ENCODE results near the gene NMT1.

Gene NMT1

DNA sequence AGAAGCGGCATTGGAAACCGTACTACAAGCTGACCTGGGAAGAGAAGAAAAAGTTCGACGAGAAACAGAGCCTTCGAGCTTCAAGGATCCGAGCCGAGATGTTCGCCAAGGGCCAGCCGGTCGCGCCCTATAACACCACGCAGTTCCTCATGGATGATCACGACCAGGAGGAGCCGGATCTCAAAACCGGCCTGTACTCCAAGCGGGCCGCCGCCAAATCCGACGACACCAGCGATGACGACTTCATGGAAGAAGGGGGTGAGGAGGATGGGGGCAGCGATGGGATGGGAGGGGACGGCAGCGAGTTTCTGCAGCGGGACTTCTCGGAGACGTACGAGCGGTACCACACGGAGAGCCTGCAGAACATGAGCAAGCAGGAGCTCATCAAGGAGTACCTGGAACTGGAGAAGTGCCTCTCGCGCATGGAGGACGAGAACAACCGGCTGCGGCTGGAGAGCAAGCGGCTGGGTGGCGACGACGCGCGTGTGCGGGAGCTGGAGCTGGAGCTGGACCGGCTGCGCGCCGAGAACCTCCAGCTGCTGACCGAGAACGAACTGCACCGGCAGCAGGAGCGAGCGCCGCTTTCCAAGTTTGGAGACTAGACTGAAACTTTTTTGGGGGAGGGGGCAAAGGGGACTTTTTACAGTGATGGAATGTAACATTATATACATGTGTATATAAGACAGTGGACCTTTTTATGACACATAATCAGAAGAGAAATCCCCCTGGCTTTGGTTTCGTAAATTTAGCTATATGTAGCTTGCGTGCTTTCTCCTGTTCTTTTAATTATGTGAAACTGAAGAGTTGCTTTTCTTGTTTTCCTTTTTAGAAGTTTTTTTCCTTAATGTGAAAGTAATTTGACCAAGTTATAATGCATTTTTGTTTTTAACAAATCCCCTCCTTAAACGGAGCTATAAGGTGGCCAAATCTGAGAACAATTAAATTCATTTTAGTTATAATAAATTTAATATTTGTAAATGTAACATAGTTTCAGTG lies 88.8 kb downstream of the NMT1 start:
- peak; percentile 71 for DNase-seq (ENCODE audit: low read depth, low spot score)

DNA sequence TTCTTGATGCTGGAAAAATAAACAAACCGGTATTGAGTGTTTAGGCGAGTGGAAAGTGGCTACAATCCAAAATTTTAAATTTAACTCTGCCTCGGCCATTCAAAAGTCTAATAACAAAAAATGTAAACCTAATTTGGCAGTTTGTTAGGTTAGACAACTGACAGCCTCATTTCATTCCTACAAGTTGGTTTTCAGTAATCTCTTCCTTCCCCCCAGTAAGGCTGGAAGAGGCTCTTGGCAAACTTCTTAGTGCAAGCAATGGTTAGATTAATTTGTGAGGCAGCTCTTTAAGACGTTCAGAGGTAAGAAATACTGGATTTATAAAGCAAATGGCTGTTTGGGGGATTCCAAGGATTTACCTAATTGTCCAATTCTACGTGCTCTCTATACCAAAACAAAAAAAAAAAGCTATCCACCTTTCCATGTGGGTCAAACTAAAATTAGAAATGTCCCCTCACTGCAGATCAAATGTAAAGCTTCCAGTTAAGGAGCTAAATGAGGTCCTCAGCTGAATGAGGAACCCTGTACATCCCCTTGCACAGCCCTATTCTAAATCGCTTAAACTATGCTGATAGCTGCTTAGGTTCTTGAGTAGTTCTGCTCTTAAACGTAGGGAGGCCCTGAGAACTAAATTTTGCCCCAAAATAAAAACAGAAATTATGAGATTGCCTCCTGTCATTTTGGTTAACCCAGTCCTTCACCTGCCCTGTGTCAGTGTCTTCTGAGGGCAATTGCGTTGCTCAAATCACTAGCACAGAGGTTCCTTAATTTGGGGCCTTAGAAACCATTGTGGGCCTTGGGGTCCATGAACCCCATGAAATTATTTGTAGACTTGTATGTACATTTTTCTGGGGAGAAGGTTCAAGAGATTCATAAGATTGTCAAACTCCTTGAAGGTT lies 90.0 kb downstream of the NMT1 start:
- DNase-seq (ENCODE audit: low read depth, low spot score) = no peak

DNA sequence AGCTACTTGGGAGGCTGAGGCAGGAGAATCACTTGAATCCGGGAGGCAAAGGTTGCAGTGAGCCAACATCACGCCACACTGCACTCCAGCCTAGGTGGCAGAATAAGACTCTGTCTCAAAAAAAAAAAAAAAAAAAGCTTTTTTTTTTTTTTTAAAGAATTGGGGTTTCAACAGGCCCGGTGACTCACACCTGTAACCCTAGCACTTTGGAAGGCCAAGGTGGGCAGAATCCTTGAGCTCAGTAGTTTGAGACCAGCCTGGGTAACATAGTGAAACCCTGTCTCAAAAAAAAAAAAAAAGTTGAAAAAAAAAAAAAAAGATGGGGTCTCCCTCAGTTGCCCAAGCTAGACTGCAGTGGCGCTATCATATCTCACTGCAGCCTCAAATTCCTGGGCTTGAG lies 93.9 kb downstream of the NMT1 start:
- DNase-seq (ENCODE audit: low read depth, low spot score) = no peak

DNA sequence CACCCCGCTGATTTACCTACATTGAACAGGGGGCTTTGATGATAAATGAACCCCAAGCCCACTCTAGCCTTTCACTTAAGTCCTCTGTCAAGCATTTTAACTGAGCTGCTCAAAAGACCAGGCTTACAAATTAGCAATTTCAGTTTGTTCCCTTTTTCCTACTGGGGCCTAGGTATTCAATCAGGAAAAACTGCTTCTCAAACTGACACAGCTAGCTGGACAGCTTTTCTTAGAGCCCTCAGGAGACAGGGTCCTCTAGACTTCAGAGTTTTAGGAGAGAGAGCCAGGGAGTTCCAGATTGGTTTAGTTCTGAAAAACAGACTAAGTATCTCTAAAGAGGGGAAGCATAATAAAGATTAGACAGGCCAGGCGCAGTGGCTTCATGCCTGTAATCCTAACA lies 94.4 kb downstream of the NMT1 start:
- DNase-seq (ENCODE audit: low read depth, low spot score) = no peak

DNA sequence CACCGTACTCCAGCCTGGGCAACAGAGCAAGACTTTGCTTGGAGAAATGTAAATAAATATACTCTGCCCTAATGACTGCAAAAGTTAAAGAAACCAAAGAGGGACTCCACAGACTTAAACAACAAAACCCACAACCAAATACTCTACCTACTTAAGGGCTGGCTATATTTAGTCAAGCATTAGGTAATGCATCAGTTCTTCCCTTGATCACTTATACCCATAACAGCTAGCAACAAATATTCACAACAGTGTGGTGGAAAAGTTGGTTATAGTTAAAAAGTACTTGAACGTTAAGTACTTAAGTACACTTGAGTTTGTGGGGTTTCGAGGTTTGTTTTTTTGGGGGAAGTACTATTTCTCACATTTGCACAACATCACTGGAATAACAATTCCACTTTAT lies 95.1 kb downstream of the NMT1 start:
- no peak for DNase-seq (ENCODE audit: low read depth, low spot score)

Data from astrocyte of the hippocampus (primary cell).